NB4 (cell line): ENCODE results near the gene PPP1R15B.

Experiments
- DNase-seq: peaks from one replicate; pipeline ENCODE4 v3.0.0; 2010; ENCODE audit warnings: low read depth
- H3K4me3 ChIP-seq: one replicate; pipeline ENCODE4 v1.5.1; 2011; ENCODE audit warnings: mild to moderate bottlenecking, low read depth, low read length, moderate library complexity
- CTCF ChIP-seq: IDR thresholded peaks from one replicate; pipeline ENCODE4 v1.5.1; 2012; ENCODE audit warnings: low read depth, low read length
- MAX ChIP-seq: IDR thresholded peaks from 2 replicates; pipeline ENCODE4 v1.6.1; 2011; ENCODE audit warnings: low read depth, low read length
- MYC ChIP-seq: IDR thresholded peaks from 2 replicates; pipeline ENCODE4 v1.6.1; 2011; ENCODE audit warnings: low read depth, low read length
- POLR2A ChIP-seq: IDR thresholded peaks from 2 replicates; pipeline ENCODE4 v1.6.1; 2011; ENCODE audit warnings: mild to moderate bottlenecking; ENCODE audit not compliant: insufficient read length; ENCODE audit errors: extremely low read depth

Gene PPP1R15B

GRCh38 chr1:204435381-204435831 lies 23.8 kb upstream of the PPP1R15B start:
- peak; percentile 94 for DNase-seq
- no peak for TF ChIP-seq POLR2A
- no peak for TF ChIP-seq MAX
- TF ChIP-seq CTCF: no peak
- no peak for TF ChIP-seq MYC
- H3K4me3 ChIP-seq: no peak overlapping the region

- no peak overlapping the region for H3K4me3 ChIP-seq
- no peak for DNase-seq
- TF ChIP-seq MAX (no peak), POLR2A (no peak), CTCF (no peak), MYC (no peak)
These were observed 22.6 kb upstream of the PPP1R15B start for GRCh38 chr1:204434116-204434755.

- H3K4me3 ChIP-seq: no peak overlapping the region
- no peak for DNase-seq
- TF ChIP-seq MYC: no peak
- TF ChIP-seq POLR2A: no peak
- no peak for TF ChIP-seq CTCF
- no peak for TF ChIP-seq MAX
These were observed 21.1 kb upstream of the PPP1R15B start for GRCh38 chr1:204432708-204433107.

GRCh38 chr1:204431310-204432184 lies 19.9 kb upstream of the PPP1R15B start:
- peak; percentile 83 for DNase-seq
- TF ChIP-seq CTCF: peak; percentile 94
- TF ChIP-seq POLR2A: no peak
- TF ChIP-seq MYC: peak; percentile 37; the same call in 1 of the 2 replicates
- 0 out of 2 replicates have a peak, but pooled peaks have one; percentile 24 for TF ChIP-seq MAX
- H3K4me3 ChIP-seq: no peak overlapping the region

GRCh38 chr1:204429746-204430145 lies 18.1 kb upstream of the PPP1R15B start:
- no peak for TF ChIP-seq CTCF
- DNase-seq: no peak
- H3K4me3 ChIP-seq: no peak overlapping the region
